GM19395 (cell line): Measurements from ENCODE around the gene AK1.
"Not testable (repeated sequence)": the region's sequence is repeated elsewhere in the genome, so short reads cannot be mapped to it uniquely, and the experiment has no call there.

Experiments
- ATAC-seq: cut with Tn5 transposase; IDR thresholded peaks from one replicate; pipeline ENCODE4 v1.9.1; 2021; ENCODE audit warnings: mild to moderate bottlenecking, moderate library complexity; ENCODE audit not compliant: unreplicated experiment

Gene AK1

DNA sequence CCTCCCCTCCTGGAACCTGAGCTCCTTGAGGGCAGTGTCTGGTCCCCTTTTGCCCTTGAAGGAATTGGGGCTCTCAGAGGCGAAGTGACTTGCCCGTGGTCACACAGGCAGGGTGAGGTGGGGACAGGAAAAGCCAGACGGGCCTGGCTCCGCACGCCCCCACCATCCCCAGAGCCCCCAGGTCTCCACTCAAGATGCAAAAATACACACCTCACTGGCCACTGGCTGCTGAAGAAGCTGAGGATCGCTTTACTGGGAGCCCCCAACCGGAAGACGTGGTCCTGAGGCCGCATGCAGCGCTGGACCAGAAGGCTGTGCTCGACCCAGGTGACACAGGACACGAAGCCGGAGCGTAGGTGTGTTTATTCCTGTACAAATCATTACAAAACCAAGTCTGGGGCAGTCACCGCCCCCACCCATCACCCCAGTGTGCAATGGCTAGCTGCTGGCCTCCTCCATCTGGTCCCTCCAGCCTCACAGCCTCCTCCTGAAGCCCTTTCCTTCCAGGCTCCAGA is 7.6 kb upstream of the AK1 start:
- no peak for ATAC-seq

DNA sequence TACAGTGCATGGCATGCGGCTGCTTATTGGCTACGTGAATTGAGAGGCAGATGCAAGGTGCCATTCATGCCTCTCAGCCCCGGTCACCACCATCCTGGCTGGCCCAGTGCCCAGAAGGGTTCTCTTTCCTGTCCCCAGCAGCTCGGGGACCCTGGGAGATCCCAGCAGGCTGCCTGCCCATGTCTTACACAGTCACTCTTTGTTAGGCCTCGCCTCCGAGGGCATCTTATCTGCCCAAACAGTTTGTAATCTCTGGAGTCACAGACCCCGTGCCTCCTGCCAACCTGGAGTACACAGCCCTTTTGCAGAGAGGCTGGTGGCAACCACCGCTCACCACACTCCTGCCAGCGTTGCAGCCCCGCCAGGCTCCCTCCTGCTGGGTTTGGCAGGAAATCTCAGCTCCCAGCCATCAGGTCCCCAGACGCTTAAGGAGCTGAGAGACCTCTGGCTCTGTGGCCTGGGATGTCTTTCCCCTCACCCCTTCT is 7.0 kb upstream of the AK1 start:
- ATAC-seq = no peak

DNA sequence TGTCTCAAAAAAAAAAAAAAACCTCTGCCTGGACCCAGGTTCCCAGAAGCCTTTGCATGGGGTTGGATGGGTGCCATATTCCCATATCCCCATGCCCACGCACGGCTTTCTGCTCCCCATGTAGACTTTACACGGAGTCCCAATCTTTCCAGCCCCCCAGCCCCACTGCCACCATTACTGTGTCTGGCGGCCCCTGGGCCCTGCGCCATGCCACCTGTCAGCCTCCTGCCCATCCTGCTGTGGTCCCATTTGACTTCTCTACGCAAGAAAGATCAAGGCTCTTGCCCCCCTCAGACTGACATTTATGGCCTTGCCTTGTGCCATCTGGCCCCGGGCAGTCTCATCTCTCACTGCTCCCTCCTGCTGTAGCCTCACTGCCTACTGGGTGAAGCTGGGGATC is 6.5 kb upstream of the AK1 start:
- ATAC-seq = no peak

DNA sequence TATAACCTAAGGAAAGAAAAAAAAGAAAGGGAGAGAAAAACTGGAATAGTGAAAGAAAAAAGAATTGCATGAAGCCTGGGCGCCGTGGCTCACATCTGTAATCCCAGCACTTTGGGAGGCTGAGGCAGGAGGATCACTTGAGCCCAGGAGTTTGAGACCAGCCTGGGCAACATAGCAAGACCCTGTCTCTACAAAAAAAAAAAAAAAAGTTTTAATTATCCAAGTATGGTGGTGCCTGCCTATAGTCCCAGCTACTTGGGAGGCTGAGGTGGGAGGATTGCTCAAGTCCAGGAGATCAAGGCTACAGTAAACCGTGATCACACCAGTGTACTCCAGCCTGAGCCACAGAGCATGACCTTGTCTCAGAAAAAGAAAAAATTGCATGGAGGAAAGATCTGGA is 4.2 kb upstream of the AK1 start:
- not testable (repeated sequence) for ATAC-seq

DNA sequence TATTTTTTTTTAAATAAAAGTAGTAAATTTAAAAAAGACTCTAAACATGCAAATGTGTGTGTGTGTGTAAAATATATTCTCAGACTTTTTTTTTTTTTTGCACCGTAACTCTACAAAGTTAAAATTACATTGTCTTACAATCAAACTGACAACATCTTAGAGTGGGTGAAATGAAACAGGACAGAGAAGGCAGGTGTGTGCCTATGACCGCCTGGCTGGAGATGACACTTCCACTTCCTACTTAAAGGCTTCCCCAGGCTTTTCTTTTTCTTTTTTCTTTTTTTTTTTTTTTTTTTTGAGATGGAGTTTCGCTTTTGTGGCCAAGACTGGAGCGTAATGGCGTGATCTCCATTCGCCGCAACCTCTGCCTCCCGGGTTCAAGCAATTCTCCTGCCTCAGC is 2.7 kb upstream of the AK1 start:
- no peak for ATAC-seq

DNA sequence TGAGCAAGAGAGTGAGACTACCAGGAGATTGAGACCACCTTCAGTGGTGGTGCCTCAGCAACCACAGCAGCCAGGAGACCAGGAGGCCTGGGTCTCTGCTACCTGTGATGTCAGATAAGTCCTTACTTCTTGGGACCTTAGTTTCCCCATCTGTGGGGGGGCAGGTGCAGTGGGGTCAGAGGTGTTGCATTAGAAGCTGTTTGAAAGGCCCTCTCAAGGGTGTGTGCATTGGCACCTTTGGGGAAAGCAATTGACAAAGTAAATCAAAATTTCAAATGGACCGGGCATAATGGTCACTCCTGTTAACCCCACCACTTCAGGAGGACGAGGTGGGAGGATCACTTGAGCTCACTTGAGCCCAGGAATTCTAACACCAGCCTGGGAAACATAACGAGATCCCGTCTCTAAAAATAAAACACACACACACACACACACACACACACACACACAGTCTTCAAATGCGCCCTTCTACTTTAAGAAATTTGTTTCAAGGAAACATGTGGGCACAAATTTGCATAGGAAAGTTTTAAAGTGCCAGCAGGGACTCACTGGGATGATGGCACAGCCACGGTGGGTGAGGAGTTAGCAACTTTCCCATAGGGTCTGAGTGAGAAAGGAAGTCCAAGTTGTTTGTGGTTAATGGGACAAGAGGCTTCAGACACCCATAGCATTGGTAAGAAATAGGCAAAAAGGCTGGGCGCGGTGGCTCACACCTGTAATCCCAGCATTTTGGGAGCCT is 1.3 kb upstream of the AK1 start:
- ATAC-seq = no peak

DNA sequence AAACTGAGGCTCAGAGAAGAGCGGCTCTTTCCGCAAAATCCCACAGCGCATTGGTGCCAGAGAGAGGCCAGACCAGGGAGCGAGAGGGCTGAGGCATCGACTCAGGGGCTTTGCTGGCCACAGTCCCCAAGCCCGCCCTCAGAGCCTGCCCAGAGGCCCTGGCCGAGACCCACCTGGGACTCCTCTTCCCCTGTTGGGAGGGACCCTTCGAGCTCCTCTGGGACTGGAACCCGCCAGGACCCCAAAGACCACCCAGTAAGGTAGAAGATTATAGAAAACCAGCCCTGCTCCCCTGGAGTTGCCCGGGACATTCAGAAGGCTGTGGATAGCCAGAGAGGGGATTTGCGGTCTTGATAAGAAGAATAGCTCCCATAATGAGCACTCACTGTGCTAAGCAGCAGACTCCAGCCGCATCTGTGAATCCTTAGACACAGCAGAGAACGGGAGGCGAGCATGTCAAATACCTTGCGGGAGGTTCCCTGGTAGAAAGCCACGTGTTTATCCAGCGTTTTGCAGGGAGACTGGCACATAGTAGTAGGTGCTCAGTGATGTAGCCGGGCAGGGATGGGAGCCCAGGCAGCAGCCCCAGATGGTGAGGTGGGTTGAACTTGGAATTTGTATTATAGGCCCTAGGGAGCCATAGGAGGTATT is 651 bp upstream of the AK1 start:
- ATAC-seq = no peak

DNA sequence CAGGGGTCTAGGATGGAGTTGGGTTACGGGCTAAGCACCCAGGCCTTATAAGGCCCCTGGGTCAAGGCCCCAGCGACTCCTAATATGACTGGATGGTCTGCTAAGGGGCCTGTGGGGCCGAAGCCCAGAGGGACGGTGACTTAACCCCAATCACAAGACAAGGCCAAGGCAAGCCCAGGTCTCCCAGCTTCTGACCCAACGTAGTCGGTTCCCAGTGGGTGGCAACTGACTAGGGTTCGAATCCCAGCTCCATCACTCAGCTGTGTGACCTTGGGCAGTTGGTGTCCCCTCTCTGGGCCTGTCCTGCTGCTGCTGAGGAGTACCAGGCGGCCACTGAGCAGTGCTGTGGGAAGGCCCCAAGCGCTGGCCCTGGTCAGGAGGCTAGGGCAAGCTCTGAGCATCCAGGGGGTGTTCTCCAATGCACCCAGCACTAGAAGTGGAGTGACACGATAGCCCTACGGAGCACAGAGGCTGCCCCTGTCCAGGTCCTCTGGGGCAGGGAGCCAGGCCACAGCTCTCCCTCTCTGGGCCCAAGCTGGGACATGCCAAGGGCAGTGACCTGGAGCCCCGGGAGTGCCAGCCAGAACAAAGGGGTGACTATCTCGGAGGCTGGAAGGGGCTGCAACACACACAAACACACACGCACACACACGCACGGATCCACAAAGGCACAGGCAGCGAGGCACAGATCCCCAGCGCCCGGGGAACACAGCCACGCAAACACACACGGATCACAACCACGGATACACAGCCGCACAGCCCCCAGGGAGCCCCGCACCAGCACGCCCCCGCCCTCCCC is 512 bp downstream of the AK1 start:
- ATAC-seq = no peak

DNA sequence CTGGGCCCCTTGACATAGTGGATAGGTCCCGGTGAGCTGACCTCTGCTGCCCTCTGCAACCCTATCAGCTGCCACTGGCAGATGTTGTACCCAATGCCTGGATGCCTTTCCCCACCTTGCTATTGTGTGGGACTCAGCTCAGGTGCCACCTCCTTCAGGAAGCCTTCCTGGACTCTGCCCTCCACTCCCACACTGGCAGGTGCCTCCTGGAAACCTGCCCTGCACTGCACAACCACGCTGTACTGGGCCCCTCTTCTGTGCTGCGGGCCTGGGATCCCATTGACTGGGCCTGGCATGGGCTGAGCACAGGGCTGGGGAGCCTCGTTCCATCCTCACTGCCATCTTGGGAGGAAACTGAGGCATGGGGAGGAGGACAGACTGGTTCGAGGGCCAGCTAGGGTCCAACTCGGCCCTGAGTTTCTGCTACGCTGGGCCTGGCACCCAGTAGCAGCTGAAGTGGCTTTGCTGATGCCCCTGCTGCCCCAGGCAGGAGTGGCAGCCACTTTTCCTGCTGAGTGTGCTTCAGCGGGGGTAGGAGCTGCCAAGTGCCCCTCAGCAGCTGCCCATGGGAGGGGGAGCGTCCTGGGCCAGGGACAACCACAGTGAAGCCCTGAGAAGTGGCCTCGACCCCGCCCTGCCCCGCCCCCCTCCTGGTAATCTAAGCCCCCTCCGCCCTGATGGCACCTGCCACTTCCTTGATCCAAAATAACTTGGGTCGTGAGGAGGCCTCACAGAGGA is 1.3 kb downstream of the AK1 start:
- ATAC-seq = no peak

DNA sequence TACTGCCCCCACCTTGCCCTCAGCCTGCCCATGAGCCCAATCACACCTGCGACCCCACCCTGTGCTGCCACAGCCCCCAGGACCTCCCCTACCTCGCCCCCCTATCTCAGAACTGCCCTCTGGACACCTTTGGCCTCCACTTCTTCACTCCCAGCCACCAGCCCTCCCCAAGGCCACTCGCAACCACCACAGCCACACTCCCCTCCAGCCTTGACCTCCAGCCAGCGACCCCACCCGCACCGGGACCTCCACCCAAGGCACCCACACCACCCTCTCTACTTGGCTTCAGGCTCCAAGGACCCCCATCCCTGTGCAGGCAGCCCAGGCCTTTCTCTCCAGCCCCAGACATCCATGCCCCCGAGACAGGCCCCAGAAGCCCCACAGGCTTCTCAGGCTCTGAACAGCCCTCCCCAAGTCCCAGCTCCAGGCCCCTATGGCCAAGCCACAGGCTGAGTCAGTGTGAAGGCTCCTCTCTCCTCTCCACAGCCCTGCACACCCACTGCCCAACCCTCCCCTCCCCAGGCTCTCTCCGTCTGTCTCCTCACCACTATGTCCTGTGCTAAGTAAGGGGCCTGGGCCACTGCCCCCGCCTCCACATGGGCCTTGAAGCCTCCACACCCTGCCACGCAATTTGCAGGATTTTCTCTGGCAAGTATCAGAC is 2.0 kb downstream of the AK1 start:
- no peak for ATAC-seq

DNA sequence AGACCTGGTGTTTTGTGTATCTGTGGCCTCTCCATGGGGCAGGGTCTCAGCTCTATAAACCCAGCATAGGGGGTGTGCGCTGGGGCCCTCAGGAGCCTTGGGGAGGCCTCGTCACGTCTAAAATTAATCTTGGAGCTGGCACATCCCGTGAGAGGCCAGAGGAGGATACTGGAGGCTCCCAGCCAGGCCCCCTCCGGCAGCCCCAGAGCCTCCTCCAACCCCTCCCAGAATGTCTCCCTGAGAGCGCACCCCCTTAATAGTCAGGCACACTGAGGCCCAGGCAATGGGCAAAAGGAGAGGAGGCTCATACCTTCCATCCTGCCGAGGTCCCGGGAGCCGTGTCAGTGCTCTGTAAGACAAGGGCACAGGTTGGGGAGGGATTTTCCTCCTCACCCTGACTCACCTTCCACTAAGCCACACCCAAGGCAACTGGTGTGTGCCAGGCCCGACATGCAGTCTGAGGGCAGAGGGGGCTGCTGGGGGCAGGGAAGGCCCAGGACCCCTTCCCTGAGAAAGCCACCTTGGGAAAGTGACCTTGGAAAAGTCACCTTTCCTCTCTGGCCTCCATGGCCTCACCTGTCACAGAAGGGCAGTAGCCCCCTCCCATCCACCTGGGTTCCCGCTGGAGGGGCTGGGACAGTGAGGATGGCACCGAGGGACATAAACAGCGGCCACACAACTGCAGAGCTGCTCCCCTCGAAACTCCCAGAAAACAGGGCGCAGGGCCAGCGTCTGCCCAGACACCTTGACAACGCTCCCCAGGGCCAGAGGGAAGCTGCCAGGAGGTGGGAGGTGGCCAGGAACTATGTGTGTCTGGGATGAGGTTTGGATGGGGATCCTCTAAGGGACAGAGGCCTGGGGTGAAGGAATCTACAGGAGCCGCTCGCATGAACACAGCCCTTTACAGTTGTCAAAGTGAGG is 2.9 kb downstream of the AK1 start:
- no peak for ATAC-seq

DNA sequence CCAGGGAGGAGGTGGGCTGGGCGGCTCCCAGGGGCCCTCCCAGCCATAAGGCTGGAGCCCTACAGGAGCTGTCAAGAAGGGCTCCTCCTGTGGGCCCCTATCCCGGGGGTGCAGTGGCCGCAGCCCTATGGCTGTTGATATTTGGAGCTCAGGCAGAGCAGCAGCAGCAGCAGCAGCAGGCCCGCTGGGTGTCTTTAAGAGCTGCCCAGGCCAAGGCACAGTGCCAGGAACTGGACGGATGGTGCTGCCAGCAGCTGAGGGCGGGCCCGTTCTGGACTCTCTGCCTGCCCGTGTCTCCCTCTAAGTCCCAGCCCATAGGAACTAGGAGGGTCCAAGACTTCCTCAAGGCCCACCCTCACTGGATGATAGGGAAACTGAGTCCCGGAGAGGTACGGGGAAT is 3.6 kb downstream of the AK1 start:
- no peak for ATAC-seq

DNA sequence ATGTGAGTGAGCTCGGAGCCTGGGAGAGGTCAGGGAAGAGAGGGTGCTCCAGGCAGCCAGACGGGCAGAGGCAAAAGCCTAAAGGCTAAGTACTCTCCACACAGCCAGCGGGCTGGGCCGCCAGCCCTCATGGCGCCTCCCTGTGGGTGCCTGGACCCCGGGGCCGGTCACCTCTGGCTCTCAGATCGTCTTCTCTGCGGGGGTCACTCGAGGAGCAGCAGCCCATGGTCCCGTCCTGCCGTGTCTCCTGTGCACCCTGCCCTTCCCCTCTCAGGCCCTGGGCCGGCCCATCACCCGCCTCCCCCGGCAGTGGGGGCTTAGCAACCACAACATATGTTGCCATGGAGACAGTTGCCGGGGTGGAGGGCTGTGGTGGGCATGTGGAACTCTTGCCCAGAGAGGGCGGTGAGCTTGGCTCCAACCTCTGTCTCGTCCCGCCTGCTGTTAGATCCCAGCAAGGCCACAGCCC is 4.2 kb downstream of the AK1 start:
- ATAC-seq = no peak

DNA sequence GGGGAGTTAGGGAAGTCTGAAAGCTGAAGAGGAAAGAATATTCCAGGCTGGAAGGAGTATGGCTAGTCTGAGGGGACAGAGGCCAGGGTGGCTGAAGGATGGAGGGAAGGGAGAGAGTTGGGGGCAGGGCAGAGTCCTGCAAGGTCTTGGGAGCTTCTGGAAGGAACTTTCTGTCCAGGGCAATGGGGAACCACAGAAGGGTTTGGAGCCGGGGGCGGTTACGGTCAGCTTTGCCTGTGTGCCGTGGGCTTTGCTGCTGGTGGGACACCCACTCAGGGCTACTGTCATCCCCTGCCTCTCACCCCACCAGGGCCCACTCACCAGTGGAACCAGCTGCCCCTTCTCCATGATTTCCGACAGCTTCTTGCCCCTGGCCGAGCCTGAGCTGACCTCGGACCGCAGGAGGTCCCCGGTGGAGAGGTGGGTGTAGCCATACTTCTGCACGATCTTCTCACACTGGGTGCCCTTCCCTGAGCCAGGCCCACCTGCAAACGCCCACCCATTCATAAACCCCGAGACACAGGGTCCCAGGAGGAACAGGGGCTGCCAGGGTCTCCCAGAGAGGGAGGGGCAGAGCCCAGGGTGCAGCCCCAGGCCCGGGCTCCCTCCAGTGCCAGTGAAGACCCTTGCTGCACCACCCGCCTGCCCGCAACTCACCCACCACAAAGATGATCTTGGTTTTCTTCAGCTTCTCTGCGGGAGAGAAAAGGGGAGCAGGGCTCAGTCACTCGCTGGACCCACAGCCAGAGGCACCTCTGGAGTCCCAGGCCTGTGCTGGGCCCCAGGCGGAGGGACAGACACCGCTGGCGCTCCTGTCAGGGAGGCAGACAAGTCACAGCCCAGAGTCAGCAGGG is 4.9 kb downstream of the AK1 start:
- no peak for ATAC-seq

DNA sequence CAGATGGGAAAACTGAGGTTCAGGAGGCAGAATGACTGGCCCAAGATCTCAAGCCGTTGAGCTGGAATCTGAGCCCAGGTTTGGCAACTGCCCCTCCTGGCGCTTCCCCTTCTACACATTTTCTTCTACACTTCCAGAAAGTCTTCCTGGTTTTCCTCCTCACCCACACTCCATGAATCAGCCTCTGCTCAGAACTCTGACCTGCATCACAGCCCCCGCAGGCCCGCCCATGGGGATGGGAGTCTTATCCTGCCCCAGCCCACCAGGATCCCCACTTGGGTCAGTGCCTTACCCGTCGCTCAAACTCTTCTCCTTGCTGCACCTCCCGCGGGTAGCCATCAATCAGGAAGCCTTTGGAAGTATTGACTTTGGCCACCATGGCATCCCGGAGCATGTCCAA is 5.9 kb downstream of the AK1 start:
- ATAC-seq = no peak

DNA sequence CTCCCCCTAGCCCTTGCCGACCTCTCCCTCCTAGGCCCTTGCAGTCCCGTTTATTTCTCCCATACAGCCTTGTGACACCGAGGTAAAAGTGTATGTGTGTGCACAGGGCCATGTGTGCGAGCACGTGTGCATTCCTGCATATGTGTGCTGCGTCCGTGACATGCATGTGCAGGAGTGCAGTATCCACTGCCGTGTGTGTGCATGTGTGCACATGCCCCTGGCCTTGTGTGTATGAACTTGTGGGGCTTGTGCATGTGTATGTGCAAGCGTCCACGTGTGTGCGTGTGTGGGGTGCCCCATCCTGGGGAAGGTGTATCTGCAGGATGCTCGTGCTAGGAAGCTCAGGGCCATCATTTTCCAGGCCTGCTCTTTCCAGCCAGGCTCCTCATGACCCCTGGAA is 6.6 kb downstream of the AK1 start:
- ATAC-seq = no peak

DNA sequence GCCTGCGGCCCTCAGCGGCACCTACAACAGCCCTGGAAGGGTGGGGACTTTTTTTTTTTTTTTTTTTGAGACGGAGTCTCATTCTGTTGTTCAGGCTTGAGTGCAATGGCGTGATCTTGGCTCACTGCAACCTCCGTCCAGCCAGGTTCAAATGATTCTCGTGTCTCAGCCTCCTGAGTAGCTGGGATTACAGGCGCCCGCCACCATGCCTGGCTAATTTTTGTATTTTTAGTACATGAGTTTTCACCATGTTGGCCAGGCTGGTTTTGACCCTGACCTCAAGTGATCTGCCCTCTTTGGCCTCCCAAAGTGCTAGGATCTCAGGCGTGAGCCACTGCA is 7.4 kb downstream of the AK1 start:
- ATAC-seq = not testable (repeated sequence)
